H1 (cell line): ENCODE results near the gene TOR4A. TPM values are rescaled to one million over a fixed set of nuclear protein-coding genes. Genes with fewer than 3 reads are reported as not detected.

ENCODE experiments used
- CTCF ChIA-PET: fragments of 300-600 bp; sonication (Branson Sonifier 250); formaldehyde crosslinking; loops from one replicate; lab custom pipeline; 2021; ENCODE audit not compliant: partially characterized antibody; lab: Charles Lee
- POLR2A ChIA-PET: fragments of 300-600 bp; sonication (Branson Sonifier 250); formaldehyde crosslinking; loops from one replicate; lab custom pipeline; 2021; ENCODE audit warnings: inconsistent platforms; ENCODE audit not compliant: partially characterized antibody; lab: Charles Lee
- DNase-seq, 2 experiments: peaks; one replicate each; pipeline versions ENCODE4 v3.0.0 to v3.0.0-alpha.2; 2010 to 2022; ENCODE audit warnings: low spot score in 2 of 2, low read depth in 1 of 2, mixed read lengths in 1 of 2
- FAIRE-seq: peaks from 2 replicates; lab custom pipeline; 2011; peaks lifted over from hg19 to GRCh38; lab: Jason Lieb, UNC
- H2AFZ ChIP-seq: 2 replicates; pipeline ENCODE4 v1.8.1; 2012; ENCODE audit warnings: low read length, inconsistent platforms
- H2AK5ac ChIP-seq: 2 replicates; pipeline ENCODE4 v1.6.1; 2013; ENCODE audit warnings: low read depth, low read length
- H2BK120ac ChIP-seq: replicated peaks from 2 replicates; pipeline ENCODE3; 2013; ENCODE audit warnings: low read depth, low read length, inconsistent platforms
- H2BK12ac ChIP-seq: 2 replicates; pipeline ENCODE4 v1.6.1; 2013; ENCODE audit warnings: low read depth, low read length
- H2BK15ac ChIP-seq: 2 replicates; pipeline ENCODE4 v1.6.1; 2013; ENCODE audit warnings: low read length
- H2BK20ac ChIP-seq: 2 replicates; pipeline ENCODE4 v1.6.1; 2013; ENCODE audit warnings: low read length
- H2BK5ac ChIP-seq: 2 replicates; pipeline ENCODE4 v1.6.1; 2013; ENCODE audit warnings: low read depth, low read length
- H3K14ac ChIP-seq: 2 replicates; pipeline ENCODE4 v1.6.1; 2013; ENCODE audit warnings: inconsistent platforms; ENCODE audit not compliant: insufficient read length
- H3K18ac ChIP-seq: 2 replicates; pipeline ENCODE4 v1.6.1; 2013; ENCODE audit warnings: low read length; ENCODE audit errors: extremely low read depth
- H3K23ac ChIP-seq: 2 replicates; pipeline ENCODE4 v1.6.1; 2013; ENCODE audit warnings: inconsistent platforms; ENCODE audit not compliant: insufficient read length
- H3K23me2 ChIP-seq: 2 replicates; pipeline ENCODE4 v1.6.1; 2013; ENCODE audit warnings: low read depth, low read length
- H3K27ac ChIP-seq: 2 replicates; pipeline ENCODE4 v1.6.1; 2011; ENCODE audit warnings: low read depth, low read length, inconsistent platforms
- H3K27me3 ChIP-seq, 4 experiments: replicated peaks in 1 of 4; 1 replicate in 1 of 4; 2 replicates in 3 of 4; pipeline versions ENCODE4 v1.6.1 to v1.8.1; 2011 to 2013; ENCODE audit warnings: low read length in 3 of 4, mild to moderate bottlenecking in 3 of 4, inconsistent platforms in 2 of 4, mixed read lengths in 2 of 4, moderate library complexity in 1 of 4; ENCODE audit not compliant: control insufficient read depth in 3 of 4, insufficient read depth in 3 of 4; ENCODE audit errors: extremely low read depth in 1 of 4
- H3K36me3 ChIP-seq, 4 experiments: 2 replicates each; pipeline versions ENCODE4 v1.6.1 to v1.8.1; 2011 to 2013; ENCODE audit warnings: mild to moderate bottlenecking in 4 of 4, low read length in 3 of 4, moderate library complexity in 2 of 4, control low read depth in 1 of 4, inconsistent platforms in 1 of 4; ENCODE audit not compliant: insufficient read depth in 4 of 4, control insufficient read depth in 2 of 4
- H3K4ac ChIP-seq: replicated peaks from 2 replicates; pipeline ENCODE3; 2013; ENCODE audit warnings: low read length, low read depth, mixed read lengths, inconsistent platforms; ENCODE audit not compliant: insufficient read length
- H3K4me1 ChIP-seq, 4 experiments: replicated peaks in 1 of 4; 1 replicate in 1 of 4; 2 replicates in 3 of 4; pipeline versions ENCODE4 v1.6.1 to v1.8.1; 2011 to 2013; ENCODE audit warnings: low read length in 3 of 4, inconsistent platforms in 2 of 4, mixed read lengths in 1 of 4; ENCODE audit not compliant: insufficient read depth in 4 of 4, control insufficient read depth in 3 of 4
- H3K4me2 ChIP-seq, 2 experiments: 2 replicates each; pipeline versions ENCODE4 v1.6.1 to v1.8.1; 2011 to 2013; ENCODE audit warnings: low read depth in 2 of 2, low read length in 2 of 2, control low read depth in 1 of 2, inconsistent platforms in 1 of 2, mild to moderate bottlenecking in 1 of 2; ENCODE audit not compliant: insufficient read depth in 1 of 2
- H3K4me3 ChIP-seq, 4 experiments: fragments of 200-600, 300-600 bp in 1 of 4; sonication (generic), shearing (Covaris generic), sonication (Bioruptor Twin) in 1 of 4; 2 replicates each; pipeline versions ENCODE4 v1.5.1 to v1.8.1; 2011 to 2016; ENCODE audit warnings: low read length in 4 of 4, low read depth in 3 of 4, control low read depth in 2 of 4, inconsistent platforms in 2 of 4, mild to moderate bottlenecking in 2 of 4, mixed read lengths in 1 of 4, moderate library complexity in 1 of 4; ENCODE audit not compliant: insufficient read depth in 2 of 4; ENCODE audit errors: extremely low read depth in 1 of 4
- H3K56ac ChIP-seq: replicated peaks from 2 replicates; pipeline ENCODE3; 2013; ENCODE audit warnings: low read depth, mild to moderate bottlenecking, mixed read lengths, low read length, inconsistent platforms; ENCODE audit not compliant: insufficient read length
- H3K79me1 ChIP-seq: 2 replicates; pipeline ENCODE4 v1.6.1; 2013; ENCODE audit warnings: low read depth, low read length, control low read depth
- H3K79me2 ChIP-seq, 2 experiments: 2 replicates each; pipeline versions ENCODE4 v1.6.1 to v1.8.1; 2012 to 2013; ENCODE audit warnings: low read length in 2 of 2, mild to moderate bottlenecking in 2 of 2, inconsistent platforms in 1 of 2; ENCODE audit not compliant: insufficient read depth in 2 of 2, control insufficient read depth in 1 of 2
- H3K9ac ChIP-seq, 4 experiments: replicated peaks in 1 of 4; 1 replicate in 1 of 4; 2 replicates in 3 of 4; pipeline versions ENCODE4 v1.6.1 to v1.8.1; 2011 to 2013; ENCODE audit warnings: low read depth in 3 of 4, low read length in 3 of 4, control low read depth in 2 of 4, mild to moderate bottlenecking in 2 of 4, moderate library complexity in 2 of 4, inconsistent platforms in 1 of 4; ENCODE audit errors: extremely low read depth in 1 of 4
- H3K9me3 ChIP-seq, 2 experiments: 2 replicates each; pipeline versions ENCODE4 v1.6.1 to v1.8.1; 2012 to 2013; ENCODE audit warnings: mild to moderate bottlenecking in 2 of 2, moderate library complexity in 2 of 2, control low read depth in 1 of 2, inconsistent platforms in 1 of 2, low read depth in 1 of 2, low read length in 1 of 2, mixed read lengths in 1 of 2; ENCODE audit not compliant: insufficient read depth in 2 of 2
- H4K20me1 ChIP-seq, 2 experiments: replicated peaks in 1 of 2; 2 replicates each; pipeline versions ENCODE3 to v1.8.1; 2011 to 2013; ENCODE audit warnings: inconsistent platforms in 2 of 2, low read length in 2 of 2, mild to moderate bottlenecking in 1 of 2; ENCODE audit not compliant: insufficient read depth in 2 of 2, control insufficient read depth in 1 of 2
- H4K5ac ChIP-seq: 2 replicates; pipeline ENCODE4 v1.6.1; 2013; ENCODE audit warnings: low read length, low read depth, mixed read lengths, inconsistent platforms; ENCODE audit not compliant: insufficient read length
- H4K8ac ChIP-seq: 2 replicates; pipeline ENCODE4 v1.8.0; 2013; ENCODE audit warnings: mild to moderate bottlenecking, moderate library complexity, low read length, inconsistent platforms; ENCODE audit not compliant: insufficient read depth; ENCODE audit errors: extremely low read depth
- H4K91ac ChIP-seq: replicated peaks from 2 replicates; pipeline ENCODE3; 2013; ENCODE audit warnings: low read length, mixed read lengths, inconsistent platforms; ENCODE audit not compliant: insufficient read length
- BRCA1 ChIP-seq: IDR thresholded peaks from 2 replicates; pipeline ENCODE4 v1.6.1; 2012; ENCODE audit warnings: low read depth, low read length, improper control_type of control experiment
- CEBPB ChIP-seq: IDR thresholded peaks from 2 replicates; pipeline ENCODE4 v1.6.1; 2012; ENCODE audit warnings: low read depth, low read length
- JUND ChIP-seq: IDR thresholded peaks from 2 replicates; pipeline ENCODE4 v1.6.1; 2011; ENCODE audit warnings: mild to moderate bottlenecking, improper control_type of control experiment, low read length
- NANOG ChIP-seq: IDR thresholded peaks from 2 replicates; pipeline ENCODE4 v1.6.1; 2011; ENCODE audit warnings: low read length, low read depth, mild to moderate bottlenecking, inconsistent platforms; ENCODE audit not compliant: insufficient read depth, poor library complexity, severe bottlenecking
- PHF8 ChIP-seq: fragments of 200-600 bp; sonication (generic); conservative IDR thresholded peaks from 2 replicates; pipeline ENCODE4 v1.7.1; 2012; ENCODE audit warnings: low read depth, mild to moderate bottlenecking, inconsistent platforms, low read length, moderate library complexity
- POLR2AphosphoS5 ChIP-seq: IDR thresholded peaks from 2 replicates; pipeline ENCODE4 v1.6.1; 2011; ENCODE audit warnings: low read depth, low read length
- RAD21 ChIP-seq, 2 experiments: IDR thresholded peaks in 1 of 2; conservative IDR thresholded peaks in 1 of 2; 2 replicates each; pipeline ENCODE4 v1.6.1; 2011; ENCODE audit warnings: low read depth in 2 of 2, low read length in 2 of 2, improper control_type of control experiment in 1 of 2, inconsistent platforms in 1 of 2, mild to moderate bottlenecking in 1 of 2, moderate library complexity in 1 of 2
- RBBP5 ChIP-seq: IDR thresholded peaks from 2 replicates; pipeline ENCODE4 v1.7.1; 2012; ENCODE audit warnings: low read depth, mild to moderate bottlenecking, inconsistent platforms, low read length, moderate library complexity, borderline replicate concordance
- RFX5 ChIP-seq: IDR thresholded peaks from 2 replicates; pipeline ENCODE4 v1.6.1; 2011; ENCODE audit warnings: low read depth, low read length, improper control_type of control experiment, borderline replicate concordance
- RXRA ChIP-seq: IDR thresholded peaks from 2 replicates; pipeline ENCODE4 v1.6.1; 2011; ENCODE audit warnings: low read depth, mild to moderate bottlenecking, low read length, moderate library complexity; ENCODE audit not compliant: insufficient read depth
- SRF ChIP-seq: IDR thresholded peaks from 2 replicates; pipeline ENCODE4 v1.6.1; 2011; ENCODE audit warnings: mild to moderate bottlenecking, low read depth, low read length, moderate library complexity
- YY1 ChIP-seq: IDR thresholded peaks from 2 replicates; pipeline ENCODE4 v1.6.1; 2011; ENCODE audit warnings: low read depth, mild to moderate bottlenecking, low read length
- ZNF274 ChIP-seq: IDR thresholded peaks from 2 replicates; pipeline ENCODE4 v1.7.0; 2012; ENCODE audit warnings: low read length, borderline replicate concordance; ENCODE audit errors: extremely low read depth
- WGBS, 2 experiments: shearing (Covaris generic) in 1 of 2; methylation state at CpG; one replicate each; pipeline versions ENCODE4 v1.1.6 to v1.1.7; 2013 to 2015; ENCODE audit warnings: low lambda C conversion rate in 2 of 2, mixed read lengths in 2 of 2, inconsistent platforms in 1 of 2, low coverage in 1 of 2, missing lambda C conversion rate in 1 of 2; ENCODE audit not compliant: insufficient replicate concordance in 2 of 2, insufficient coverage in 1 of 2, insufficient read length in 1 of 2; ENCODE audit errors: extremely low coverage in 1 of 2, missing lambda C conversion rate in 1 of 2; 5-methylcytosine and 5-hydroxymethylcytosine counted together
- polyA plus RNA-seq, 7 experiments: library from polyadenylated mRNA; depleted of rRNA in 3 of 7; stranded (reverse) in 5 of 7; unstranded in 2 of 7; fragments of >200 nt in 5 of 7; fragments of 200-250 nt in 2 of 7; gene quantifications; 1 replicate in 5 of 7; 2 replicates in 1 of 7; 4 replicates in 1 of 7; pipeline versions ENCODE4 v1.2.1 to v1.2.3, GENCODE V29; 2011 to 2013; ENCODE audit warnings: missing spikeins in 2 of 7, mixed read lengths in 2 of 7
- total RNA-seq: library from RNA; stranded (reverse); fragmentation: NEBNext Ultra II Directional; extraction: Animal tissue kit (Norgen Biotek cat#: 25700); gene quantifications from 2 replicates; pipeline ENCODE4 v1.2.1, GENCODE V29; 2021

The TOR4A gene
- total and polyA plus RNA-seq, 2 of the 8 experiments (the other 6 are each of a cell fraction or from before 2014, with no cell fraction given): 8.4 to 9.3 TPM

DNA sequence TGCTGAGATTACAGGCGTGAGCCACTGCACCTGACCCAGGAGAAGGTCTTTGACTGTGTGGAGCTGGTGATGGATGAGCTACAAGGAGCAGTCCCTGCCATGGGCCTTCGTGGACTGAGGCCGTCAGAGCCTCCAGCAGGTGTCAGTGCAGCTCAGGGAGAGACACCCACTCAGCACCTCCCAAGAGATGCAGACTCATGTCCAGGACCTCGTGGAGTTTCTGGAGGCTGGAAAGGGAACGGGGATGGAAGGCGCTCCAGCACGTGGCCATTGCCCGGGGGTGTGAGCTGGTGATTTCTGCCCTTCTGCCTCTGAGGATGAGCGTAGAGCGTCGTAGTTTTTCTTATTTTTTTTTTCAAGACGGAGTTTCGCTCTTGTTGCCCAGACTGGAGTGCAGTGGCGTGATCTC lies 9.5 kb downstream of the TOR4A start:
- Histone ChIP-seq H3K18ac (no peak overlapping the region), H4K8ac (peak overlapping the region; percentile 28), H3K14ac (no peak overlapping the region), H2AFZ (no peak overlapping the region), H4K20me1 (no peaks in the 10 kb centered on the region), H3K79me2 (no peaks in the 10 kb centered on the region), H2BK15ac (no peak overlapping the region), H4K5ac (no peak overlapping the region), H3K9ac (no peak overlapping the region), H2AK5ac (no peak overlapping the region), H3K23me2 (no peaks in the 10 kb centered on the region; the same call in 1 of the 2 replicates), H3K27me3 (no peaks in the 10 kb centered on the region; a peak in 2 of 7 replicates), H4K91ac (no peak overlapping the region), H3K4ac (no peak overlapping the region), H3K56ac (no peak overlapping the region), H3K36me3 (no peaks in the 10 kb centered on the region), H2BK20ac (no peak overlapping the region), H3K4me3 (no peak overlapping the region), H3K79me1 (no peaks in the 10 kb centered on the region; the same call in 1 of the 2 replicates), H2BK12ac (no peak overlapping the region), H2BK120ac (no peak overlapping the region), H3K4me2 (no peak overlapping the region), H3K4me1 (peaks cover 0 to under 1% (median 0%) of the 10 kb centered on the region in 4 experiments; a peak in 1 of 7 replicates), H3K9me3 (no peaks in the 10 kb centered on the region; a peak in 1 of 4 replicates), H3K23ac (no peak overlapping the region), H2BK5ac (no peak overlapping the region), H3K27ac (no peak overlapping the region)
- CTCF ChIA-PET: interaction anchor here (0.6 to 3.0 kb wide), 39 partner anchors 10 to 318 kb away, joined by 3 to 21 read pairs (median 4); partner anchors contain the start of genes EXD3, NELFB, NOXA1 and NRARP
- POLR2A ChIA-PET: interaction anchor here (0.5 to 1.6 kb wide), 5 partner anchors 10 to 30 kb away, joined by 3 to 12 read pairs (median 3); partner anchors contain the start of genes NRARP and TOR4A
- FAIRE-seq (no peak), DNase-seq (peak in 1 of 2 experiments; percentile 68)
- 64% methylated on average over 14 of the region's 14 CpGs; no CpG with 5 or more reads in 1 of the 2 experiments for WGBS, 2 experiments
- TF ChIP-seq POLR2AphosphoS5 (no peak), RFX5 (no peak), NANOG (no peak), BRCA1 (no peak), JUND (no peak), ZNF274 (no peak), CEBPB (no peak), SRF (no peak), RXRA (no peak), RBBP5 (no peak), PHF8 (no peak), YY1 (0 out of 2 replicates have a peak, but pooled peaks have one; percentile 44), RAD21 (IDR thresholded peaks at IDR 0.05 in 1 of 2, conservative IDR thresholded peaks at IDR 0.05 in 1 of 2; ENCODE audit: low read depth in 2 of 2, low read length in 2 of 2) (peak; percentile 91 to 92)
